EL (cell line): ENCODE data around the gene ARHGEF9.
"Not testable (repeated sequence)": the region's sequence is repeated elsewhere in the genome, so short reads cannot be mapped to it uniquely, and the experiment has no call there.

Source experiments
- DNase-seq: peaks from one replicate; pipeline ENCODE4 v3.0.0-alpha.2; 2016

Gene ARHGEF9

DNA sequence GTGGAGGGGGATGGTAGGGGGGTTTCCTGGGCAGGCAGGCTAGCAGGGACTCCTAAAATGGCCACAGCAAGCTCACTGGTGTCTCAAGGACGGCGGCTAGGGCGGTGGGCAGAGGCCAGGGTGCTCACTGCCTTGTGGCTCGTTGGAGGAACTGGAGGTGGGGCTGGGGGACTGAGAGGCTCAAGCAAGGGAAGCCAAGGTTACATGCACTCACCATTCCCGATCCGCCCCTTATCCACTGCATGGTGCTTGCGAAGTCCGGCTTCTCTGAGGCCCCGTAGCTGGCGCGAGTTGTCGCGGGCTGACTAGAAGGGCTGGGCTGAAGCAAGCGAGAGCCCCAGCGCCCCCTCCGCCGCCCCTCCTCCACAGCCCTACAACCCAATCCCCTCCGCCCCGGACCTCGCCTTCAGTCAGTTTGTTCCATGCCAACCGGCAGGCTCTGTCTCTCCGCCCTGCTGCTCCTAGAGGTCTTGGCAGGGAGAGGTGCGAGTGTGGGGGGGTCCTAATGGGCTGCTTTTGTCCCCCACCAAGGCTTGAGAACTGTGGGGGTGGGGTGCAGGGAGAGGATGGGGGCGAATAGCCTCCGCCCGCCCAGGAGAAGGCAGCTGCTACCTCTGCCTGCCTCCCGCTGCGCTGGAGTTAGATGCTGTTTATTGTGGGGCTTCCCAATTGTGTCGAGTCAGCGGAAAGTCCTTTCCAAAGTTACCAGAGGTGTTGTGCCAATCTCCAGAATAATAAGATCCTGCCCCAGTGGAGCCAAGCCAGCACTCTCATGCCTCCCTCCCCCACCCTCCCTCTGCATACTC lies at the start of gene ARHGEF9:
ARHGEF9 (minus strand) TSS at position 313 of the 806 bp plus-strand sequence; CDS start at position 244, 69 bp downstream.
- peak; percentile 28 for DNase-seq

- not testable (repeated sequence) for DNase-seq
Observed at GRCh38 chrX:63825446-63825845, 40.4 kb upstream of the ARHGEF9 start.

- no peak for DNase-seq
Observed at GRCh38 chrX:63818156-63818555, 33.1 kb upstream of the ARHGEF9 start.

DNA sequence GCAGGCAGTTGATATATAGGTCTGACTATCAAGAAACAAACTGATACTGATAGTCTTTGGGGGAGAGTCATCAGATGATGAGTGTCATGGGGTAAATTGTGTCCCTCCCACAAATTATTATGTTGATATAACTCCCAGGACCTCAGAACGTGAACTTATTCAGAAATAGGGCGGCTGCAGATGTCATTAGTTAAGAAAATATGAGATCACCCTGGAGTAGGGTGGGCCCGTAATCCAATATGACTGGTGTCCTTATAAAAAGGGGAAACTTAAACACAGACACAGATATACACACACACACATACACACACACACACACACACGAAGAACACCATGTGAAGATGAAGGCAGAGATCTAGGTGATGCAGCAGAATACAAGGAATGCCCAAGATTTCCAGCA lies 32.7 kb upstream of the ARHGEF9 start:
- no peak for DNase-seq

DNA sequence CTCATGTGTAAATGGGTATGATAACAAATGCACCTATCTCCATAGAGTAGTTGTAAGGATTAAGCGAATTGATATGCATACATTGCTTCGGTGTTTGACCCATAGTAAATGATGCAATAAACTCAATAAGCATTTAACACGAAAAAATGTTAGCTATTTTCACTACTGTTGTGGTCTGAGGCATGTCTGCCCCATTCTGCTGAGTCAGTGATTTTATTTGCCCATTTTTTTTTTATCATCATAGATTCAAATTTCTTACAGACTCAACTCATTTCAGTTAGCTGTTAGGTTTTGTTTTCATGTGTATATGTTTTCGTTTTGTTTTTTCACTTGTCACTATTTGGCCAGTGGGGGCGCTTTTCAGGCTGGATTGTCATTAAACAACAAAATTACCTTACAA lies 27.8 kb upstream of the ARHGEF9 start:
- DNase-seq: no peak

DNA sequence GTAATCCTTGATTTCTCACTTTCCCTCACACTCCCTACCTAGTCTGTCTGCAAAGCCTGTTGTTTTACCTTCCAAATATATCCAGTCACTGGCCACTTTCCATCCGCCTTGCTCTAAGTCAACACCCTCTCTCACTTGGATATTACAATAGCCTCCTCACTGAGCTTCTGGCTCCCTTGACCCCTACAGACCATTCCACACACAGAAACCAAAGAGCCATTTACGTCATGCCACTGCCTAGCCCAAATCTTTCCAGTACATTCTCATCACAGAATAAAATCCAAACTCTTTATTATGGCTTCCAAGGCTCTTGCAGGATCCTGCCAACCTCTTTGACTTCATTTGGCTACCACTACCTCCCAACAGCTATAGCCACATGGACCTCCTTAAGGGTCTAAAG lies 25.7 kb upstream of the ARHGEF9 start:
- no peak for DNase-seq

DNA sequence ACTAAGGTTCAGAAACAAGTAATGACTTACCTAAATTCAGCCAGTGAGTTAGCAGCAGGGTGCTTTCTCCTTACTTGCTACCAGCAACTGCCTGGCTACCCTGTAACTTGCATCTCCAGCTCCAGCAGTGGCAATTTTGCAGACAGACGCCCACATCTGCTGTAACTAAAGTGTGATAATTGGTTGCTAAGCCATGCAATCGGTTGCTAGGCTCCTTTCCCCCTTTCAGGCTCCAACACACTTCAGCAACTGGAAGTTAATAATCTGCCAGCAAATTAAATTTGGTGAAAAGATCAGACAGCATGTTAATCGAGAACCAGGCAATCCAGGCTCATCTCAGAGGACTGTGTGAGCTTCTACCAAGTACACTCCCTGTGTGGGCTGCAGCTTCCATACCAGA lies 24.2 kb upstream of the ARHGEF9 start:
- no peak for DNase-seq

DNA sequence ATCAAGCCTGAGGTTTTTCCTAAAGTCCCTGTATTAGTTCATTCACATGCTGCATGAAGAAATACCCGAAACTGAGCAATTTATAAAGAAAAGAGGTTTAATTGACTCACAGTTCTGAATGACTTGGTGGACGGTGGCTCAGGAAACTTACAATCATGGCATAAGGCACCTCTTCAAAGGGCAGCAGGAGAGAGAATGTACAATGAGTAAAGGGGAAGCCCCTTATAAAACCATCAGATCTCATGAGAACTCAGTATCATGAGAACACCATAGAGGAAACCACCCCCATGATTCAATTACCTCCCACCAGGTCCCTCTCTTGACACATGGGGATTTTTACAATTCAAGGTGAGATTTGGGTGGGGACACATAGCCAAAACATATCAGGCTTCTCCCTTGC lies 10.4 kb upstream of the ARHGEF9 start:
- DNase-seq: not testable (repeated sequence)

- DNase-seq: no peak
Observed at GRCh38 chrX:63785708-63786040, 660 bp upstream of the ARHGEF9 start.

DNA sequence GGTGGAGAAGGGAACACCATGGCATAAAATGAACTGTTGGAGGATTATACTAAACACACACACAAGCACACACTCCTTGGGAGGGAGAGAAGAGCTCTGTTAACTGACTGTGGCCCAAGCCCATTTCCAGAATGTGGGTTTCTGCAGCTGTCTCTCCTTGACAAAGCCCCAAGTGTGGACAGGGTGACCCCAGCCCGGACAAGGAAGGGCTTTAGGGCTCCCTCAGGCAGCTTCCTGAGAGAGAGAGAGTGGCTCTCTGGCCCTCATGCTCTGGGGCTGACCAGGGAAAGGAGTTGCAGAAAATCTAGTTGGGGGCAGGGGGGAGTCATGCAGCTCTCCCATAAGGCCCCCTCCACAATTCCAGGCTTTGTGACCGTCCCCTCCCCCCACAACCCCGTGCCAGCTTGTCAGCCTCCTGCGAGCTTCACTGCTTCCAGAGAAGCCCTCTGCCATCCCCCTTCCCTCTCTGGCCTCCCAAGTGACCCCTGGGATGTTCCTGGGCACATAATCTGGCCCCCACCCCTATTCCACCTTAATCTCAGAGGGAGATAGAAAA lies 590 bp downstream of the ARHGEF9 start:
- no peak for DNase-seq

- DNase-seq: no peak
Observed at GRCh38 chrX:63782515-63782914, 2.5 kb downstream of the ARHGEF9 start.

DNA sequence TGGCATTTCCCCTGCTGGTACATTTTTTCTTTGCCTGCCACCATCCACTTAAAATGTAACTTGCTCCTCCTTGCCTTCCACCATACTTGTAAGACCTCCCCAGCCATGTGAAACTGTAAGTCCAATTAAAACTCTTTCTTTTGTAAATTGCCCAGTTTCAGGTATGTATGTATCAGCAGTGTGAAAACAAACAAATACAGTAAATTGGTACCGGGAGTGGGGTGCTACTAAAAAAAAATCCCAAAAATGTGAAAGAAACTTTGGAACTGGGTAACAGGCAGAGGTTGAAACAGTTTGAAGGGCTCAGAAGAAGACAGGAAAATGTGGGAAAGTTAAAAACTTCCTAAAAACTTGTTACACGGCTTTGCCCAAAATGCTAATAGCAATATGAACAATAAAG lies 16.3 kb downstream of the ARHGEF9 start:
- DNase-seq: no peak

- no peak for DNase-seq
Observed at GRCh38 chrX:63765712-63766111, 19.3 kb downstream of the ARHGEF9 start.

GRCh38 chrX:63764946-63765345 lies 20.1 kb downstream of the ARHGEF9 start:
- peak; percentile 60 for DNase-seq

DNA sequence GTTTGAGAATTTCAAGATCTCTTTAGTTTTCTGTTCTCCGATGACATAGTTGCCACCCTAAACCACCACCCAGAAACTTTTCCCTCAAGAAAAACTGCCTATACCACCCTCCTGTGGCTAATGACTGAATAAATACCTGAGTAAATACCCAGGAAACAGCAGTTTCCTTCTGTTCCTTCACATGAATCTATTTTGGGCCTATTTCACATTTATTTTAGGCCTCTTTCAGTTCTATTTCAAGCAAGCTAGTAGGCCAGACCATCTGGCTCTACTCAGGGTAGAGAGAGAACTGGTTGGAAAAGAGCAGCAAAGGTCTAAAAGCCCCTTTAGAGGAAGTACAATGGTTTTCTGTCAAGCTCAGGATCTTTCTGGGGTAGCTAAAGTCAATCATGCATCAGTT lies 23.4 kb downstream of the ARHGEF9 start:
- DNase-seq: no peak

DNA sequence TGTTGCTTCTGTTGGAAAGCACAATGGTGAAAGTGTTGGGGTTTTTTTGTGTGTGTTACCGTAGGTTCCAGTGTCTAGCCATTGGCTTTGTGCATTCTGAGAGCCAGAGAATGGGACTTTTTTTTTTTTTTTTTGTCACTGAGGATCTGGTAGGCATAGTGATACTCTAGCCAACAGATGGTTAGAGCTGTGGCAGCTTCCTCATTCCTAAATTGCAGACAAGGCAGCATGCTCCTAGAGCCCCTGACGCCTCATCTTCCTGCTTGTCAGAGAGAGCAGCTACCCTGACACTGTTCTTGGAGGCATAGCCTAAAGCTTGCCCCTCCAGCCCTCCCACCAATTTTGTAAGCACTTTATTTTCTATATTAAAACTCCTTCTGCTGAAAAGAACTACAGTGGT lies 27.0 kb downstream of the ARHGEF9 start:
- DNase-seq: no peak

GRCh38 chrX:63755892-63756291 lies 29.1 kb downstream of the ARHGEF9 start:
- DNase-seq: no peak

DNA sequence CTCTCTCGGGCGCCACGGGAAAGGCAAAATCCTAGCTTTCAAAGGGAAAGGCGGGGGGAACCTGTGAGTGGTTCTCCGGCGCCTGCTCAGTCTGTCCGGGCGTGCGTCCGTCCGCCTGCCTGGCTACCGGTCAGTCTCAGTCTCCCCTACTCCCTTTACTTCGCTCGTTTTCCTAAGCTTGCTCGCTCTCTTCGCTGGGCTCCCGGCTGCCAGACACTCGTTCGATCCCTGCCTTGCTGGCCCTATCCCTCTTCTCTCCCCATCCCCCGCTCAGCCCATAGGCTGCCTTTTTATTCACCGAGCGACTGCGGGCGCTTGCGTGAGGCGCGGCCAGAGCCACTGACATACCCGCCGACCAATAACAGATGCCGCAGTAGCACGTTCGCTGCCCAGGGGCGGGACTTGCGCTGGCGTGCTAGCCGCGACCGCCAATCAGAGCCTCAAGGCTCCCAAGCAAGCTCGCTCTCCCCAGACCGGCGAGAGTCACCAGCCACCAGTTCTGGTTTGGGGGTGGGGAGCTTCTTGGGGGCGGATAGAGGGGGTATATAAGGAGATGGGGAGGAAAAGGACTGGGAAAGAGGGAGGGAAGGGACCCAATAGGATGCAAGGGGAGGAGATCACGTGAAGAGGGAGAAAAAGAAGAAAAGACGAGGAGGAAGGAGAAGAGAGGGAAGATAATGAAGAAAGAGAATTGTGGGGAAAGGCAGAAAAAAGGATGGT lies 30.0 kb downstream of the ARHGEF9 start:
- DNase-seq: peak; percentile 93

GRCh38 chrX:63754136-63754859 lies 30.7 kb downstream of the ARHGEF9 start:
- peak; percentile 13 for DNase-seq

- DNase-seq: no peak
Observed at GRCh38 chrX:63751481-63751880, 33.5 kb downstream of the ARHGEF9 start.

- DNase-seq: no peak
Observed at GRCh38 chrX:63750811-63751210, 34.2 kb downstream of the ARHGEF9 start.

- DNase-seq: peak; percentile 66
Observed at GRCh38 chrX:63747331-63747730, 37.7 kb downstream of the ARHGEF9 start.

- DNase-seq: no peak
Observed at GRCh38 chrX:63746715-63747114, 38.3 kb downstream of the ARHGEF9 start.
